HEK293T (cell line): ENCODE results near the gene MDFI.

Source experiments
- ARNT ChIP-seq: fragments of 450-650 bp; IDR thresholded peaks from 2 replicates; pipeline ENCODE4 v1.6.1; 2017; ENCODE audit warnings: mild to moderate bottlenecking
- BHLHE40 ChIP-seq: fragments of 450-650 bp; IDR thresholded peaks from 2 replicates; pipeline ENCODE4 v1.6.1; 2016; ENCODE audit warnings: mild to moderate bottlenecking, moderate library complexity, borderline replicate concordance
- FOXA1 ChIP-seq: fragments of 450-650 bp; IDR thresholded peaks from 2 replicates; pipeline ENCODE4 v1.6.1; 2016; ENCODE audit warnings: mild to moderate bottlenecking
- FOXK2 ChIP-seq: fragments of 450-650 bp; IDR thresholded peaks from 2 replicates; pipeline ENCODE4 v1.6.1; 2016; ENCODE audit warnings: mild to moderate bottlenecking
- FOXM1 ChIP-seq: fragments of 450-650 bp; IDR thresholded peaks from 2 replicates; pipeline ENCODE4 v1.6.1; 2017; ENCODE audit warnings: mild to moderate bottlenecking, borderline replicate concordance
- HDGF ChIP-seq: fragments of 450-650 bp; IDR thresholded peaks from 2 replicates; pipeline ENCODE4 v1.6.1; 2017; ENCODE audit warnings: antibody characterized with exemption, borderline replicate concordance
- LEF1 ChIP-seq: fragments of 450-650 bp; IDR thresholded peaks from 2 replicates; pipeline ENCODE4 v1.6.1; 2017; ENCODE audit warnings: mild to moderate bottlenecking, borderline replicate concordance
- NFRKB ChIP-seq: fragments of 450-650 bp; IDR thresholded peaks from 2 replicates; pipeline ENCODE4 v1.6.1; 2016; ENCODE audit warnings: mild to moderate bottlenecking, moderate library complexity
- SP1 ChIP-seq: fragments of 450-650 bp; IDR thresholded peaks from 2 replicates; pipeline ENCODE4 v1.6.1; 2017
- SUZ12 ChIP-seq: fragments of 450-650 bp; IDR thresholded peaks from 2 replicates; pipeline ENCODE4 v1.6.1; 2016; ENCODE audit warnings: mild to moderate bottlenecking
- TARDBP ChIP-seq: fragments of 450-650 bp; IDR thresholded peaks from 2 replicates; pipeline ENCODE4 v1.6.1; 2016
- ZNF384 ChIP-seq: fragments of 450-650 bp; IDR thresholded peaks from 2 replicates; pipeline ENCODE4 v1.6.1; 2016
- TF ChIP-seq, protein P1 (sequence below): fragments of 450-650 bp; IDR thresholded peaks from 2 replicates; pipeline ENCODE4 v1.6.1; 2016

DNA sequence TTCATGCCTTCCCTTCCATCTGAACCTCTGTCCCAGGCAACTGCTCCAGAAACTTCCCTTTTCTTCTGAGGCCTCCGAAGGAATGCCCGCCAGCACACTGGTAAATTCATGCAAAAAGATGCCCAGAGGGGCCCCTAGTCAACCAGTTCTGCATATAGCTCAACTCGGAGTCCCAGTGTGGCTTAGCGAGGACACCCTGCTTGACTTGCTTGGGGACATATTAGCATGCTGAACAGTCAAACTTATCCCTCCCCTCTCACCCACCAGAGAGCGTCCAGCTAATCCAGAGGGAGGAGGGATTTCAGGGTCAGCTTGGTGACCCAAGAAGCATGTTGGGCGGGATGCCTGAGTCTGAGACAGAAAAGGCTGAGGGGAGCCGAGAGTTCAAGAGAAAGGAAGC, 23.0 kb upstream of the MDFI start:
- TF ChIP-seq SP1, result no peak
- TF ChIP-seq HDGF, result no peak
- no peak for TF ChIP-seq NFRKB
- no peak for TF ChIP-seq ZNF384
- TF ChIP-seq FOXM1, result no peak
- TF ChIP-seq, protein P1, sequence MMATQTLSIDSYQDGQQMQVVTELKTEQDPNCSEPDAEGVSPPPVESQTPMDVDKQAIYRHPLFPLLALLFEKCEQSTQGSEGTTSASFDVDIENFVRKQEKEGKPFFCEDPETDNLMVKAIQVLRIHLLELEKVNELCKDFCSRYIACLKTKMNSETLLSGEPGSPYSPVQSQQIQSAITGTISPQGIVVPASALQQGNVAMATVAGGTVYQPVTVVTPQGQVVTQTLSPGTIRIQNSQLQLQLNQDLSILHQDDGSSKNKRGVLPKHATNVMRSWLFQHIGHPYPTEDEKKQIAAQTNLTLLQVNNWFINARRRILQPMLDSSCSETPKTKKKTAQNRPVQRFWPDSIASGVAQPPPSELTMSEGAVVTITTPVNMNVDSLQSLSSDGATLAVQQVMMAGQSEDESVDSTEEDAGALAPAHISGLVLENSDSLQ, result no peak
- TF ChIP-seq FOXA1, result no peak
- TF ChIP-seq FOXK2, result no peak
- no peak for TF ChIP-seq SUZ12
- no peak for TF ChIP-seq LEF1
- TF ChIP-seq BHLHE40, result no peak
- no peak for TF ChIP-seq TARDBP
- no peak for TF ChIP-seq ARNT
